Immature natural killer cell (primary cell): ENCODE results near the gene VHLL. TPM values are rescaled to one million over a fixed set of nuclear protein-coding genes. Genes with fewer than 3 reads are reported as not detected.

ENCODE experiments used
- DNase-seq, 3 donors: peaks; one replicate each; pipeline ENCODE4 v3.0.0; 2022; ENCODE audit warnings: mixed read lengths in 1 of 3
- H3K27ac Mint-ChIP-seq, 6 donors: one replicate each; pipeline ENCODE4 v1.8.0; 2020; ENCODE audit warnings: mixed read lengths in 6 of 6, mild to moderate bottlenecking in 5 of 6, inconsistent platforms in 4 of 6, moderate library complexity in 3 of 6
- H3K27me3 Mint-ChIP-seq, 3 donors: one replicate each; pipeline ENCODE4 v1.8.0; 2020 to 2021; ENCODE audit warnings: low read depth in 3 of 3, mild to moderate bottlenecking in 3 of 3, mixed read lengths in 3 of 3, moderate library complexity in 3 of 3, inconsistent platforms in 1 of 3
- H3K36me3 Mint-ChIP-seq, 3 donors: one replicate each; pipeline ENCODE4 v1.8.0; 2020; ENCODE audit warnings: mixed read lengths in 3 of 3, inconsistent platforms in 2 of 3, mild to moderate bottlenecking in 2 of 3
- H3K4me1 Mint-ChIP-seq, 2 donors: one replicate each; pipeline ENCODE4 v1.8.0; 2020; ENCODE audit warnings: inconsistent platforms in 2 of 2, mild to moderate bottlenecking in 2 of 2, mixed read lengths in 2 of 2, moderate library complexity in 1 of 2
- H3K4me3 Mint-ChIP-seq, 5 donors: one replicate each; pipeline ENCODE4 v1.8.0; 2020; ENCODE audit warnings: mild to moderate bottlenecking in 5 of 5, mixed read lengths in 5 of 5, inconsistent platforms in 3 of 5, moderate library complexity in 3 of 5
- H3K9me3 Mint-ChIP-seq, 6 donors: one replicate each; pipeline ENCODE4 v1.8.0; 2020; ENCODE audit warnings: mild to moderate bottlenecking in 6 of 6, mixed read lengths in 6 of 6, inconsistent platforms in 4 of 6, moderate library complexity in 3 of 6
- polyA plus RNA-seq, 3 donors: library from polyadenylated mRNA; unstranded; fragments of 300-500 nt; fragmentation: Illumina TruSeq; gene quantifications; one replicate each; pipeline ENCODE4 v1.2.3, GENCODE V29; 2021

The VHLL gene
- polyA plus RNA-seq, 3 donors from 2014 or later, result not detected

- Mint-ChIP-seq H3K4me1 (no peaks in the 10 kb centered on the region), H3K27ac (no peak overlapping the region), H3K36me3 (peaks cover 21 to 44% (median 23%) of the 10 kb centered on the region in 3 donors), H3K9me3 (no peaks in the 10 kb centered on the region), H3K4me3 (no peak overlapping the region), H3K27me3 (no peaks in the 10 kb centered on the region)
- DNase-seq, result no peak
Measured at GRCh38 chr1:156316909-156317308, 17.8 kb upstream of the VHLL start.

- Mint-ChIP-seq H3K27ac (no peak overlapping the region), H3K9me3 (no peaks in the 10 kb centered on the region), H3K36me3 (peaks cover 11 to 44% (median 16%) of the 10 kb centered on the region in 3 donors), H3K4me3 (no peak overlapping the region), H3K4me1 (no peaks in the 10 kb centered on the region), H3K27me3 (peaks cover 0 to 1% (median under 1%) of the 10 kb centered on the region in 3 donors)
- DNase-seq, result no peak
Measured at GRCh38 chr1:156310962-156311361, 11.9 kb upstream of the VHLL start.

- peaks cover 11 to 31% (median 18%) of the 10 kb centered on the region in 3 donors for H3K36me3 Mint-ChIP-seq
- DNase-seq, result no peak
- H3K27me3 Mint-ChIP-seq, result peaks cover 0 to 1% (median 1%) of the 10 kb centered on the region in 3 donors
- peak overlapping the region in 2 of 6 donors; percentile 10 to 54 for H3K27ac Mint-ChIP-seq
- H3K4me1 Mint-ChIP-seq, result no peaks in the 10 kb centered on the region
- H3K4me3 Mint-ChIP-seq, result no peak overlapping the region
- H3K9me3 Mint-ChIP-seq, result no peaks in the 10 kb centered on the region
Measured at GRCh38 chr1:156308078-156308477, 9.0 kb upstream of the VHLL start.

DNA sequence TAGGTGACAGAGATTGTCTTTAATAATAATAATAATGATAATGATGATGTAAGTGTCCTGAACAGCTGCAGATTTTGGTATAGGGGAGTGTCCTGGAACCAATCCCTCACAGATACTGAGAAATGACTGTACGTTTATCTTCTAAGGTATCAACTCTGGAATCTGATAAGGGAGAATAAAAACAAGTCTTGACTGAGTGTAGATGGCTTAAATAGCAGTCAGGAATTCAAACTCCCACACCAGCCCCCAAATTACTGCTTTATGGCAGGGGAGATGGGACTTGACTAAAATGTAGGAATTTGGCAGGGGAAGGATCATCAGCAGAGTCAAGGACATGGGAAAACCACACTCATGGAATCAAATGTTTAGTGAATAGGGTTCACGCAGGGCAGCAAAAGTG lies 6.1 kb upstream of the VHLL start:
- H3K27ac Mint-ChIP-seq, result no peak overlapping the region
- no peaks in the 10 kb centered on the region for H3K9me3 Mint-ChIP-seq
- H3K36me3 Mint-ChIP-seq, result peaks cover 6 to 18% (median 14%) of the 10 kb centered on the region in 3 donors
- H3K4me1 Mint-ChIP-seq, result no peaks in the 10 kb centered on the region
- DNase-seq, result no peak
- H3K27me3 Mint-ChIP-seq, result peaks cover 0 to 1% (median 1%) of the 10 kb centered on the region in 3 donors
- no peak overlapping the region for H3K4me3 Mint-ChIP-seq

GRCh38 chr1:156303241-156303640 lies 4.1 kb upstream of the VHLL start:
- no peaks in the 10 kb centered on the region for H3K4me1 Mint-ChIP-seq
- peaks cover 0 to 1% (median 1%) of the 10 kb centered on the region in 3 donors for H3K27me3 Mint-ChIP-seq
- no peak overlapping the region for H3K4me3 Mint-ChIP-seq
- no peak overlapping the region for H3K27ac Mint-ChIP-seq
- peaks cover 6 to 10% (median 7%) of the 10 kb centered on the region in 3 donors for H3K36me3 Mint-ChIP-seq
- H3K9me3 Mint-ChIP-seq, result no peaks in the 10 kb centered on the region
- no peak for DNase-seq

DNA sequence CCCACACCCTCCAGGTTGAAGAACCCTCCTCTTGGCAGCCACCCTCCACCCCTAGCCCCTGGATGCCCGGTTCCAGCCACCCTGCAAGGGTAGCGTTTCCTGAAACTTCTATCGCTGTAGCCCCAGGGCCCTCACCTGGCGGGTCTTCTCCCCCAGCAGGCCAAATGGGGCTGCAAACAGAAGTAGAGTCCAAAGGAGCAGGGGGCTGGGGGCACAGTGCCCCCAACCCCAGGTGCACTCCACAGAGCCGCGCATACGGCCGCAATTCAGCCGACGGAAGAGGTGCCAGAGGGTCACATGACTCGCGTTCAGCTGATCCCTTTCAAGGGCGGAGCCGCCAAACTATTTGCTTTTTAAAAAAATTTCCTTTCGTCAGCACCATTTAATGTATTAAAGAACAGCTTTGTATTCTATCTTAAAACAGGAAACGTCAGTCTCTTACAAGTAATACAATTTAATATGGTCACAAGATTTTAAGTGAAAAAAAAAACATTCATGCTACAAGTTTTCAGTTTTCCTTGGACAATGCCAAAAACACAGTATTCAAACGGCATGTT lies 3.6 kb downstream of the VHLL start, which contains the start of gene GLMP:
TSS of gene GLMP (minus strand) at position 289 of the 557 bp plus-strand sequence. CDS start at position 255, 34 bp downstream.
- peak; percentile 45 to 56 (median 48) for DNase-seq
- H3K27ac Mint-ChIP-seq, result peak within 1 kb of the TSS; percentile 55 to 90 (median 72)
- H3K36me3 Mint-ChIP-seq, result no peaks in the 10 kb centered on the region
- no peaks in the 10 kb centered on the region for H3K9me3 Mint-ChIP-seq
- H3K4me3 Mint-ChIP-seq, result peak within 1 kb of the TSS; percentile 88 to 91 (median 90)
- peaks cover 0 to 2% (median 0%) of the 10 kb centered on the region in 3 donors for H3K27me3 Mint-ChIP-seq
- H3K4me1 Mint-ChIP-seq, result peaks cover 27 to 28% of the 10 kb centered on the region in 2 donors

DNA sequence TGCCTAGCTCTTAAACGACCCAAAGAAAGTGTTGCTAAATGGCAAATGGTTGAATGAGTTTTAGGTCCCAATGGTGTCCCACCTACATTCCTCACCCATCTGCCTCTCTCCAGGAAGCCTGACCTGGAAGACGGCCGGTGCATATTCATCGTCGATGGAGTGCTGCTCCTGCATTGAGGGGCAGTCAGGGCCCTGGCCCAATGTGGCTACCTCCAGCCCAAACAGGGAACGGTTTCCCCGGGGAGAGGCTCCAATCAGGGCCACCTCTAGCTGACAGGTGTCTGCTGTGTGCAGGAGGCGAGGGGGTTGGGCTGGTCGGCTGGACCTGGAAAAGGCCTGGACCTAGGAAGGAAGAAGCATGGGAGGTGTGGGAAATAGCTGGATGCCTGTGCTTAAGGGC lies 5.2 kb downstream of the VHLL start:
- no peaks in the 10 kb centered on the region for H3K9me3 Mint-ChIP-seq
- no peak for DNase-seq
- H3K36me3 Mint-ChIP-seq, result peaks cover 0 to 2% (median 0%) of the 10 kb centered on the region in 3 donors
- peaks cover 27 to 28% of the 10 kb centered on the region in 2 donors for H3K4me1 Mint-ChIP-seq
- peak overlapping the region in 1 of 6 donors; percentile 40 for H3K27ac Mint-ChIP-seq
- peaks cover 0 to 2% (median 0%) of the 10 kb centered on the region in 3 donors for H3K27me3 Mint-ChIP-seq
- peak overlapping the region in 2 of 5 donors; percentile 25 to 58 for H3K4me3 Mint-ChIP-seq

GRCh38 chr1:156293098-156293434 lies 6.0 kb downstream of the VHLL start:
- no peaks in the 10 kb centered on the region for H3K9me3 Mint-ChIP-seq
- peak overlapping the region in 2 of 6 donors; percentile 41 to 45 for H3K27ac Mint-ChIP-seq
- H3K4me3 Mint-ChIP-seq, result peak overlapping the region in 2 of 5 donors; percentile 12 to 20
- H3K27me3 Mint-ChIP-seq, result peaks cover 0 to 2% (median 0%) of the 10 kb centered on the region in 3 donors
- H3K4me1 Mint-ChIP-seq, result peaks cover 27 to 28% of the 10 kb centered on the region in 2 donors
- H3K36me3 Mint-ChIP-seq, result peaks cover 0 to 6% (median 0%) of the 10 kb centered on the region in 3 donors
- no peak for DNase-seq

- Mint-ChIP-seq H3K4me3 (peak overlapping the region; percentile 75 to 91 (median 80)), H3K4me1 (peaks cover 27 to 28% of the 10 kb centered on the region in 2 donors), H3K9me3 (no peaks in the 10 kb centered on the region), H3K36me3 (peaks cover 0 to 6% (median 0%) of the 10 kb centered on the region in 3 donors), H3K27ac (peak overlapping the region; percentile 30 to 87 (median 77)), H3K27me3 (peaks cover 0 to 2% (median 0%) of the 10 kb centered on the region in 3 donors)
- peak; percentile 39 to 50 (median 44) for DNase-seq
Measured at GRCh38 chr1:156291226-156292061, 7.7 kb downstream of the VHLL start.

DNA sequence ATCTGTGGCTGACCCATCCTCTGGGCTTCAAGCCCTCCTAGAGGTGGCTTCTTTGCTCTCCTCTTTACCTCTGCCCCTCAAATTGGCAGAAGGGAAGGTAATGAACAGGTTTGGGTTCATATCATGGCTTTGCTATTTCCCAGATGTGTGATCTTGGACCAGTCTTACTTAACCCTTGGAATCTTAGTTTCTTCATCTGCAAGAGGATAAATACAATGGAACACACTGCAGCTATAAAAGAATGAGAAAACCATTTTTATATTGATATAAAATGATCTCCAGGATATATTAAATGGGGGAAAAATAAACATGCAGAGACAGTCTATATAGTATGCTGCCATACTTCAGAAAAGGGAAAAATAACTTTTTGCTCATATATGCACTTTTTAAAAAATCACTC lies 9.2 kb downstream of the VHLL start:
- Mint-ChIP-seq H3K27me3 (peaks cover 0 to 2% (median 0%) of the 10 kb centered on the region in 3 donors), H3K9me3 (no peaks in the 10 kb centered on the region), H3K36me3 (peaks cover 0 to 6% (median 0%) of the 10 kb centered on the region in 3 donors), H3K27ac (no peak overlapping the region), H3K4me3 (no peak overlapping the region), H3K4me1 (peaks cover 15 to 17% of the 10 kb centered on the region in 2 donors)
- no peak for DNase-seq

DNA sequence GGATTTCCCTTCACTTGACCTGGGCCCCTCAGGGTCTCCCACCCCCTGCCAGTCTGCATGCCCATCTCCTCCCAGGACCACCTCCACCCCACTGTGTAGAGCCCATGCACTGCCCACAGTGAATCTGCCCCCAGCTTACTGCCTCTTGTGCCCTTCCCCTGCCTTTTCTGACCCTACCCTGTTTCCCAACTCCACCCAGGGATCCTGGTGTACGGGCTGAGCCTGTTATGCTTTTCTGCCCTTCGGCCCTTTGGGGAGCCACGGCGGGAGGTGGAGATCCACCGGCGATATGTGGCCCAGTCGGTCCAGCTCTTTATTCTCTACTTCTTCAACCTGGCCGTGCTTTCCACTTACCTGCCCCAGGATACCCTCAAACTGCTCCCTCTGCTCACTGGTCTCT lies 13.0 kb downstream of the VHLL start:
- Mint-ChIP-seq H3K27me3 (peaks cover 4 to 10% (median 6%) of the 10 kb centered on the region in 3 donors), H3K4me1 (peaks cover 27 to 37% of the 10 kb centered on the region in 2 donors), H3K9me3 (no peaks in the 10 kb centered on the region), H3K4me3 (no peak overlapping the region), H3K27ac (no peak overlapping the region), H3K36me3 (peaks cover 0 to 6% (median 0%) of the 10 kb centered on the region in 3 donors)
- DNase-seq, result no peak

GRCh38 chr1:156285437-156285836 lies 13.7 kb downstream of the VHLL start:
- Mint-ChIP-seq H3K4me1 (peaks cover 29 to 41% of the 10 kb centered on the region in 2 donors), H3K27me3 (peaks cover 4 to 10% (median 6%) of the 10 kb centered on the region in 3 donors), H3K9me3 (no peaks in the 10 kb centered on the region), H3K27ac (no peak overlapping the region), H3K4me3 (no peak overlapping the region), H3K36me3 (peaks cover 0 to 6% (median 0%) of the 10 kb centered on the region in 3 donors)
- DNase-seq, result no peak

GRCh38 chr1:156284757-156285156 lies 14.3 kb downstream of the VHLL start:
- peaks cover 0 to 6% (median 0%) of the 10 kb centered on the region in 3 donors for H3K36me3 Mint-ChIP-seq
- peak overlapping the region in 1 of 6 donors; percentile 42 for H3K27ac Mint-ChIP-seq
- peaks cover 29 to 47% of the 10 kb centered on the region in 2 donors for H3K4me1 Mint-ChIP-seq
- H3K4me3 Mint-ChIP-seq, result peak overlapping the region in 3 of 5 donors; percentile 35 to 55 (median 44)
- H3K9me3 Mint-ChIP-seq, result no peaks in the 10 kb centered on the region
- DNase-seq, result no peak
- H3K27me3 Mint-ChIP-seq, result peaks cover 4 to 10% (median 6%) of the 10 kb centered on the region in 3 donors

DNA sequence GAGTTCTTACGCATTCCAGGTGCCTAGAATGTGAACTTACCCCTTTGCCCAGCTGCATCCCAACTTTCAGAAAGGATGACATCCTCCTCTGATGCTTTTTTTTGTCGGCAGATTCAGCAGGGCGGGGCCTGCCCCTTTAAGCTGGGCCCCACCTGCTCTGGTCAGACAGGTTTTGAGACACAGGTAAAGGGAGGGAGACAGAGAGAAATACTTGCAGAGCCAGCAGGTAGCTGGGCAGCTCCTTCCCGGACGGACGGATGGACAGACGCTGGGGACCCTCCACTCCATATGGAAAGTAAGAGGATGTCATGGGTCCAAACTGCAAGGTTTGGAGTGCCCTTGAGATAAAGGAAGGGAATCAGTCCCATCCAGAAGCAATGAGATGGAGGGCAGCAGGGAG lies 15.0 kb downstream of the VHLL start, which contains the start of gene TMEM79:
TSS of gene TMEM79 (plus strand) at position 214 of the 400 bp plus-strand sequence. CDS start 902 bp downstream, outside the sequence.
- Mint-ChIP-seq H3K9me3 (no peaks in the 10 kb centered on the region), H3K36me3 (peaks cover 0 to 6% (median 0%) of the 10 kb centered on the region in 3 donors), H3K27me3 (peaks cover 4 to 10% (median 6%) of the 10 kb centered on the region in 3 donors), H3K4me3 (peak within 1 kb of the TSS; percentile 95 to 99 (median 95)), H3K27ac (peak within 1 kb of the TSS; percentile 89 to 98 (median 93)), H3K4me1 (peaks cover 29 to 48% of the 10 kb centered on the region in 2 donors)
- no peak for DNase-seq
